GM23338 (cell line): ENCODE data around the gene FRS2. TPM values are rescaled to one million over a fixed set of nuclear protein-coding genes. Genes with fewer than 3 reads are reported as not detected.
A peak's percentile ranks its signal among the peaks of the same experiment; 100 is the strongest.

Experiments
- ATAC-seq: fragments of 200-7000 bp; cut with Tn5 transposase; 3 replicates; pipeline ENCODE4 v1.9.1; 2020
- DNase-seq: peaks from one replicate; pipeline ENCODE4 v3.0.0-alpha.2; 2015; ENCODE audit warnings: low spot score
- H2AFZ ChIP-seq: fragments of 200-600 bp; sonication (generic); 2 replicates; pipeline ENCODE4 v1.8.0; 2016; ENCODE audit warnings: antibody characterized with exemption, mild to moderate bottlenecking, moderate library complexity
- H3F3A ChIP-seq: fragments of 200-600 bp; sonication (generic); replicated peaks from 2 replicates; pipeline ENCODE4 v1.8.0; 2017; ENCODE audit warnings: antibody characterized with exemption, mixed run types, low read depth
- H3K27ac ChIP-seq: fragments of 200-600 bp; sonication (generic); 2 replicates; pipeline ENCODE4 v1.6.1; 2016; ENCODE audit warnings: low read depth
- H3K27me3 ChIP-seq: fragments of 200-600 bp; sonication (generic); 2 replicates; pipeline ENCODE4 v1.8.0; 2016; ENCODE audit warnings: mild to moderate bottlenecking, mixed run types, moderate library complexity; ENCODE audit not compliant: insufficient read depth
- H3K36me3 ChIP-seq: fragments of 200-600 bp; sonication (generic); 2 replicates; pipeline ENCODE4 v1.8.0; 2016; ENCODE audit warnings: mild to moderate bottlenecking; ENCODE audit not compliant: insufficient read depth
- H3K4me1 ChIP-seq: fragments of 200-600 bp; sonication (generic); 2 replicates; pipeline ENCODE4 v1.8.0; 2016; ENCODE audit warnings: mild to moderate bottlenecking, moderate library complexity; ENCODE audit not compliant: insufficient read depth
- H3K4me2 ChIP-seq: fragments of 200-600 bp; sonication (generic); 2 replicates; pipeline ENCODE4 v1.7.1; 2017; ENCODE audit warnings: mixed run types
- H3K4me3 ChIP-seq: fragments of 200-600 bp; sonication (generic); 2 replicates; pipeline ENCODE4 v1.6.1; 2016; ENCODE audit warnings: mixed run types
- H3K79me2 ChIP-seq: fragments of 200-600 bp; sonication (generic); replicated peaks from 2 replicates; pipeline ENCODE4 v1.8.0; 2017; ENCODE audit warnings: mild to moderate bottlenecking; ENCODE audit not compliant: insufficient read depth
- H3K9me2 ChIP-seq: fragments of 200-600 bp; sonication (generic); 2 replicates; pipeline ENCODE4 v1.8.0; 2017; ENCODE audit not compliant: insufficient read depth
- H4K20me1 ChIP-seq: fragments of 200-600 bp; sonication (generic); replicated peaks from 2 replicates; pipeline ENCODE4 v1.8.0; 2017; ENCODE audit warnings: mild to moderate bottlenecking; ENCODE audit not compliant: insufficient read depth
- H3K27ac Mint-ChIP-seq: 2 replicates; pipeline ENCODE4 v1.8.0; 2020; ENCODE audit warnings: inconsistent platforms, mild to moderate bottlenecking, moderate library complexity, mixed read lengths
- H3K27me3 Mint-ChIP-seq: 3 replicates; pipeline ENCODE4 v1.8.0; 2022; ENCODE audit warnings: low read depth, mild to moderate bottlenecking, moderate library complexity, mixed read lengths, inconsistent platforms; ENCODE audit not compliant: insufficient read depth, poor library complexity
- H3K36me3 Mint-ChIP-seq: 3 replicates; pipeline ENCODE4 v1.8.0; 2021; ENCODE audit warnings: low read depth, mild to moderate bottlenecking, inconsistent platforms, moderate library complexity, mixed read lengths
- H3K4me1 Mint-ChIP-seq: 3 replicates; pipeline ENCODE4 v1.8.0; 2020; ENCODE audit warnings: mild to moderate bottlenecking, inconsistent platforms, mixed read lengths
- H3K4me3 Mint-ChIP-seq: 3 replicates; pipeline ENCODE4 v1.8.0; 2021; ENCODE audit warnings: moderate library complexity, mild to moderate bottlenecking, inconsistent platforms, mixed read lengths
- H3K9me3 Mint-ChIP-seq: 3 replicates; pipeline ENCODE4 v1.8.0; 2020; ENCODE audit warnings: moderate library complexity, mild to moderate bottlenecking, inconsistent platforms, mixed read lengths
- CREB1 ChIP-seq: fragments of 250-450 bp; sonication (Bioruptor Pico); IDR thresholded peaks from 2 replicates; pipeline ENCODE4 v1.5.0; 2020; ENCODE audit warnings: low read depth, mild to moderate bottlenecking, moderate library complexity
- ETS1 ChIP-seq: IDR thresholded peaks from 2 replicates; pipeline ENCODE4 v1.6.1; 2016; ENCODE audit warnings: antibody characterized with exemption
- NANOG ChIP-seq: IDR thresholded peaks from 2 replicates; pipeline ENCODE4 v1.6.1; 2016; ENCODE audit warnings: antibody characterized with exemption, borderline replicate concordance
- POLR2AphosphoS5 ChIP-seq: IDR thresholded peaks from 2 replicates; pipeline ENCODE4 v1.6.1; 2016; ENCODE audit warnings: antibody characterized with exemption, low read depth
- STAT1 ChIP-seq: IDR thresholded peaks from one replicate; pipeline ENCODE4 v1.6.1; 2016; ENCODE audit warnings: antibody characterized with exemption; ENCODE audit not compliant: unreplicated experiment
- ZNF114 ChIP-seq: fragments of 250-450 bp; sonication (Bioruptor Pico); IDR thresholded peaks from 2 replicates; pipeline ENCODE4 v1.5.0; 2020; ENCODE audit warnings: mild to moderate bottlenecking, moderate library complexity
- ZNF331 ChIP-seq: fragments of 250-450 bp; sonication (Bioruptor Pico); IDR thresholded peaks from 2 replicates; pipeline ENCODE4 v1.5.0; 2020; ENCODE audit warnings: low read depth, mild to moderate bottlenecking, moderate library complexity
- long read RNA-seq: library from polyadenylated mRNA; unstranded; transcript quantifications from one replicate; pipeline ENCODE4 v2.0.0, GENCODE V29; 2020; ENCODE audit not compliant: unreplicated experiment
- polyA plus RNA-seq: library from polyadenylated mRNA; unstranded; fragments of >200 nt; fragmentation: Nextera tagmentation; extraction: Ambion mirVana; gene quantifications from 2 replicates; pipeline ENCODE4 v1.2.1, GENCODE V29; 2016
- total RNA-seq: library from RNA; depleted of rRNA; stranded (reverse); fragments of >200 nt; shearing (Covaris generic); gene quantifications from 2 replicates; pipeline ENCODE4 v1.2.3, GENCODE V29; 2014; rRNA removed
- TF ChIP-seq, protein P1 (sequence below), 2 experiments: fragments of 200-600 bp in 1 of 2; sonication (generic) in 1 of 2; conservative IDR thresholded peaks; 2 replicates each; pipeline versions ENCODE4 v1.5.1 to v1.6.1; 2016 to 2017; ENCODE audit warnings: antibody characterized with exemption in 2 of 2, low read depth in 2 of 2, mild to moderate bottlenecking in 2 of 2, moderate library complexity in 1 of 2
- TF ChIP-seq, protein P2 (sequence below): fragments of 250-450 bp; sonication (Bioruptor Pico); IDR thresholded peaks from 2 replicates; pipeline ENCODE4 v1.5.0; 2020; ENCODE audit warnings: mild to moderate bottlenecking, moderate library complexity
- TF ChIP-seq, protein P3 (sequence below): IDR thresholded peaks from one replicate; pipeline ENCODE4 v1.6.1; 2018; ENCODE audit warnings: antibody characterized with exemption; ENCODE audit not compliant: unreplicated experiment

Gene FRS2, protein sequence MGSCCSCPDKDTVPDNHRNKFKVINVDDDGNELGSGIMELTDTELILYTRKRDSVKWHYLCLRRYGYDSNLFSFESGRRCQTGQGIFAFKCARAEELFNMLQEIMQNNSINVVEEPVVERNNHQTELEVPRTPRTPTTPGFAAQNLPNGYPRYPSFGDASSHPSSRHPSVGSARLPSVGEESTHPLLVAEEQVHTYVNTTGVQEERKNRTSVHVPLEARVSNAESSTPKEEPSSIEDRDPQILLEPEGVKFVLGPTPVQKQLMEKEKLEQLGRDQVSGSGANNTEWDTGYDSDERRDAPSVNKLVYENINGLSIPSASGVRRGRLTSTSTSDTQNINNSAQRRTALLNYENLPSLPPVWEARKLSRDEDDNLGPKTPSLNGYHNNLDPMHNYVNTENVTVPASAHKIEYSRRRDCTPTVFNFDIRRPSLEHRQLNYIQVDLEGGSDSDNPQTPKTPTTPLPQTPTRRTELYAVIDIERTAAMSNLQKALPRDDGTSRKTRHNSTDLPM
- total RNA-seq (45.0 and 49.7 TPM in 2 replicates), polyA plus RNA-seq (29.2 and 34.3 TPM in 2 replicates)
- long read RNA-seq, partial matches to known transcripts = 0 of 1 reads
- long read RNA-seq, other reads (novel, unspliced or antisense) = 0 of 1 reads

- H3K36me3 Mint-ChIP-seq = no peaks in the 10 kb centered on the region; the same call in 2 of the 3 replicates
- Histone ChIP-seq H3K36me3 (no peaks in the 10 kb centered on the region), H4K20me1 (peaks cover 13% of the 10 kb centered on the region), H3K4me1 (peaks cover 65% of the 10 kb centered on the region), H3K27ac (peak within 1 kb of the TSS; percentile 97), H2AFZ (peak within 1 kb of the TSS; percentile 72), H3K79me2 (peaks cover 48% of the 10 kb centered on the region), H3K27me3 (no peaks in the 10 kb centered on the region), H3K4me2 (peak within 1 kb of the TSS; percentile 89), H3K9me2 (no peaks in the 10 kb centered on the region), H3F3A (0 out of 2 replicates have a peak, but pooled peaks cover 5% of the 10 kb centered on the region), H3K4me3 (peak within 1 kb of the TSS; percentile 91)
- DNase-seq (peak; percentile 98), ATAC-seq (peak; percentile 93)
- H3K4me1 Mint-ChIP-seq = peaks cover 68% of the 10 kb centered on the region
- peak within 1 kb of the TSS; percentile 97 for H3K27ac Mint-ChIP-seq
- H3K27me3 Mint-ChIP-seq = peaks cover 3% of the 10 kb centered on the region
- H3K9me3 Mint-ChIP-seq = no peaks in the 10 kb centered on the region
- H3K4me3 Mint-ChIP-seq = peak within 1 kb of the TSS; percentile 95
- TF ChIP-seq NANOG (no peak), STAT1 (no peak), POLR2AphosphoS5 (peak; percentile 95), ZNF114 (0 out of 2 replicates have a peak, but pooled peaks have one; percentile 16), CREB1 (CRISPR knock-in tag) (peak; percentile 14; the same call in 1 of the 2 replicates), ETS1 (peak; percentile 66), ZNF331 (CRISPR knock-in tag) (no peak)
- TF ChIP-seq, protein P1, sequence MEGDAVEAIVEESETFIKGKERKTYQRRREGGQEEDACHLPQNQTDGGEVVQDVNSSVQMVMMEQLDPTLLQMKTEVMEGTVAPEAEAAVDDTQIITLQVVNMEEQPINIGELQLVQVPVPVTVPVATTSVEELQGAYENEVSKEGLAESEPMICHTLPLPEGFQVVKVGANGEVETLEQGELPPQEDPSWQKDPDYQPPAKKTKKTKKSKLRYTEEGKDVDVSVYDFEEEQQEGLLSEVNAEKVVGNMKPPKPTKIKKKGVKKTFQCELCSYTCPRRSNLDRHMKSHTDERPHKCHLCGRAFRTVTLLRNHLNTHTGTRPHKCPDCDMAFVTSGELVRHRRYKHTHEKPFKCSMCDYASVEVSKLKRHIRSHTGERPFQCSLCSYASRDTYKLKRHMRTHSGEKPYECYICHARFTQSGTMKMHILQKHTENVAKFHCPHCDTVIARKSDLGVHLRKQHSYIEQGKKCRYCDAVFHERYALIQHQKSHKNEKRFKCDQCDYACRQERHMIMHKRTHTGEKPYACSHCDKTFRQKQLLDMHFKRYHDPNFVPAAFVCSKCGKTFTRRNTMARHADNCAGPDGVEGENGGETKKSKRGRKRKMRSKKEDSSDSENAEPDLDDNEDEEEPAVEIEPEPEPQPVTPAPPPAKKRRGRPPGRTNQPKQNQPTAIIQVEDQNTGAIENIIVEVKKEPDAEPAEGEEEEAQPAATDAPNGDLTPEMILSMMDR (conservative IDR thresholded peaks at IDR 0.05; ENCODE audit: low read depth in 2 of 2) = peak; percentile 38 to 61
- TF ChIP-seq, protein P2, sequence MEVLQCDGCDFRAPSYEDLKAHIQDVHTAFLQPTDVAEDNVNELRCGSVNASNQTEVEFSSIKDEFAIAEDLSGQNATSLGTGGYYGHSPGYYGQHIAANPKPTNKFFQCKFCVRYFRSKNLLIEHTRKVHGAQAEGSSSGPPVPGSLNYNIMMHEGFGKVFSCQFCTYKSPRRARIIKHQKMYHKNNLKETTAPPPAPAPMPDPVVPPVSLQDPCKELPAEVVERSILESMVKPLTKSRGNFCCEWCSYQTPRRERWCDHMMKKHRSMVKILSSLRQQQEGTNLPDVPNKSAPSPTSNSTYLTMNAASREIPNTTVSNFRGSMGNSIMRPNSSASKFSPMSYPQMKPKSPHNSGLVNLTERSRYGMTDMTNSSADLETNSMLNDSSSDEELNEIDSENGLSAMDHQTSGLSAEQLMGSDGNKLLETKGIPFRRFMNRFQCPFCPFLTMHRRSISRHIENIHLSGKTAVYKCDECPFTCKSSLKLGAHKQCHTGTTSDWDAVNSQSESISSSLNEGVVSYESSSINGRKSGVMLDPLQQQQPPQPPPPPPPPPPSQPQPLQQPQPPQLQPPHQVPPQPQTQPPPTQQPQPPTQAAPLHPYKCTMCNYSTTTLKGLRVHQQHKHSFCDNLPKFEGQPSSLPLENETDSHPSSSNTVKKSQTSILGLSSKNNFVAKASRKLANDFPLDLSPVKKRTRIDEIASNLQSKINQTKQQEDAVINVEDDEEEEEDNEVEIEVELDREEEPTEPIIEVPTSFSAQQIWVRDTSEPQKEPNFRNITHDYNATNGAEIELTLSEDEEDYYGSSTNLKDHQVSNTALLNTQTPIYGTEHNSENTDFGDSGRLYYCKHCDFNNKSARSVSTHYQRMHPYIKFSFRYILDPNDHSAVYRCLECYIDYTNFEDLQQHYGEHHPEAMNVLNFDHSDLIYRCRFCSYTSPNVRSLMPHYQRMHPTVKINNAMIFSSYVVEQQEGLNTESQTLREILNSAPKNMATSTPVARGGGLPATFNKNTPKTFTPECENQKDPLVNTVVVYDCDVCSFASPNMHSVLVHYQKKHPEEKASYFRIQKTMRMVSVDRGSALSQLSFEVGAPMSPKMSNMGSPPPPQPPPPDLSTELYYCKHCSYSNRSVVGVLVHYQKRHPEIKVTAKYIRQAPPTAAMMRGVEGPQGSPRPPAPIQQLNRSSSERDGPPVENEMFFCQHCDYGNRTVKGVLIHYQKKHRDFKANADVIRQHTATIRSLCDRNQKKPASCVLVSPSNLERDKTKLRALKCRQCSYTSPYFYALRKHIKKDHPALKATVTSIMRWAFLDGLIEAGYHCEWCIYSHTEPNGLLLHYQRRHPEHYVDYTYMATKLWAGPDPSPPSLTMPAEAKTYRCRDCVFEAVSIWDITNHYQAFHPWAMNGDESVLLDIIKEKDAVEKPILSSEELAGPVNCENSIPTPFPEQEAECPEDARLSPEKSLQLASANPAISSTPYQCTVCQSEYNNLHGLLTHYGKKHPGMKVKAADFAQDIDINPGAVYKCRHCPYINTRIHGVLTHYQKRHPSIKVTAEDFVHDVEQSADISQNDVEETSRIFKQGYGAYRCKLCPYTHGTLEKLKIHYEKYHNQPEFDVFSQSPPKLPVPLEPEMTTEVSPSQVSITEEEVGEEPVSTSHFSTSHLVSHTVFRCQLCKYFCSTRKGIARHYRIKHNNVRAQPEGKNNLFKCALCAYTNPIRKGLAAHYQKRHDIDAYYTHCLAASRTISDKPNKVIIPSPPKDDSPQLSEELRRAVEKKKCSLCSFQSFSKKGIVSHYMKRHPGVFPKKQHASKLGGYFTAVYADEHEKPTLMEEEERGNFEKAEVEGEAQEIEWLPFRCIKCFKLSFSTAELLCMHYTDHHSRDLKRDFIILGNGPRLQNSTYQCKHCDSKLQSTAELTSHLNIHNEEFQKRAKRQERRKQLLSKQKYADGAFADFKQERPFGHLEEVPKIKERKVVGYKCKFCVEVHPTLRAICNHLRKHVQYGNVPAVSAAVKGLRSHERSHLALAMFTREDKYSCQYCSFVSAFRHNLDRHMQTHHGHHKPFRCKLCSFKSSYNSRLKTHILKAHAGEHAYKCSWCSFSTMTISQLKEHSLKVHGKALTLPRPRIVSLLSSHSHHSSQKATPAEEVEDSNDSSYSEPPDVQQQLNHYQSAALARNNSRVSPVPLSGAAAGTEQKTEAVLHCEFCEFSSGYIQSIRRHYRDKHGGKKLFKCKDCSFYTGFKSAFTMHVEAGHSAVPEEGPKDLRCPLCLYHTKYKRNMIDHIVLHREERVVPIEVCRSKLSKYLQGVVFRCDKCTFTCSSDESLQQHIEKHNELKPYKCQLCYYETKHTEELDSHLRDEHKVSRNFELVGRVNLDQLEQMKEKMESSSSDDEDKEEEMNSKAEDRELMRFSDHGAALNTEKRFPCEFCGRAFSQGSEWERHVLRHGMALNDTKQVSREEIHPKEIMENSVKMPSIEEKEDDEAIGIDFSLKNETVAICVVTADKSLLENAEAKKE (CRISPR knock-in tag) = no peak
- TF ChIP-seq, protein P3, sequence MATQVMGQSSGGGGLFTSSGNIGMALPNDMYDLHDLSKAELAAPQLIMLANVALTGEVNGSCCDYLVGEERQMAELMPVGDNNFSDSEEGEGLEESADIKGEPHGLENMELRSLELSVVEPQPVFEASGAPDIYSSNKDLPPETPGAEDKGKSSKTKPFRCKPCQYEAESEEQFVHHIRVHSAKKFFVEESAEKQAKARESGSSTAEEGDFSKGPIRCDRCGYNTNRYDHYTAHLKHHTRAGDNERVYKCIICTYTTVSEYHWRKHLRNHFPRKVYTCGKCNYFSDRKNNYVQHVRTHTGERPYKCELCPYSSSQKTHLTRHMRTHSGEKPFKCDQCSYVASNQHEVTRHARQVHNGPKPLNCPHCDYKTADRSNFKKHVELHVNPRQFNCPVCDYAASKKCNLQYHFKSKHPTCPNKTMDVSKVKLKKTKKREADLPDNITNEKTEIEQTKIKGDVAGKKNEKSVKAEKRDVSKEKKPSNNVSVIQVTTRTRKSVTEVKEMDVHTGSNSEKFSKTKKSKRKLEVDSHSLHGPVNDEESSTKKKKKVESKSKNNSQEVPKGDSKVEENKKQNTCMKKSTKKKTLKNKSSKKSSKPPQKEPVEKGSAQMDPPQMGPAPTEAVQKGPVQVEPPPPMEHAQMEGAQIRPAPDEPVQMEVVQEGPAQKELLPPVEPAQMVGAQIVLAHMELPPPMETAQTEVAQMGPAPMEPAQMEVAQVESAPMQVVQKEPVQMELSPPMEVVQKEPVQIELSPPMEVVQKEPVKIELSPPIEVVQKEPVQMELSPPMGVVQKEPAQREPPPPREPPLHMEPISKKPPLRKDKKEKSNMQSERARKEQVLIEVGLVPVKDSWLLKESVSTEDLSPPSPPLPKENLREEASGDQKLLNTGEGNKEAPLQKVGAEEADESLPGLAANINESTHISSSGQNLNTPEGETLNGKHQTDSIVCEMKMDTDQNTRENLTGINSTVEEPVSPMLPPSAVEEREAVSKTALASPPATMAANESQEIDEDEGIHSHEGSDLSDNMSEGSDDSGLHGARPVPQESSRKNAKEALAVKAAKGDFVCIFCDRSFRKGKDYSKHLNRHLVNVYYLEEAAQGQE = no peak
Measured at GRCh38 chr12:69470189-69471075, at the start of gene FRS2. TSS of gene FRS2 (plus strand) at chr12:69470388. CDS start at chr12:69569031, 98,643 bp downstream.
